ENCODE data around the gene H2AZ1.

Gene H2AZ1

GRCh38 chr4:99945718-99946355 lies 4.2 kb downstream of the H2AZ1 start:
- DNase-seq = peak in 1 of 2 experiments; percentile 12

- DNase-seq = no peak
These were observed 6.1 kb downstream of the H2AZ1 start for GRCh38 chr4:99943904-99944437.

GRCh38 chr4:99938243-99938753 lies 11.8 kb downstream of the H2AZ1 start:
- DNase-seq = no peak

- no peak for DNase-seq
These were observed 15.2 kb downstream of the H2AZ1 start for GRCh38 chr4:99934891-99935290.

GRCh38 chr4:99927566-99927965 lies 22.5 kb downstream of the H2AZ1 start:
- no peak for DNase-seq

GRCh38 chr4:99921174-99921573 lies 28.9 kb downstream of the H2AZ1 start:
- no peak for DNase-seq

- no peak for DNase-seq
These were observed 31.4 kb downstream of the H2AZ1 start for GRCh38 chr4:99918656-99919055.

GRCh38 chr4:99917575-99917974 lies 32.5 kb downstream of the H2AZ1 start:
- DNase-seq = no peak

GRCh38 chr4:99915449-99915848 lies 34.6 kb downstream of the H2AZ1 start:
- DNase-seq = no peak
